Measurements from ENCODE around the gene ATP1B4. TPM values are rescaled to one million over a fixed set of nuclear protein-coding genes. Genes with fewer than 3 reads are reported as not detected.
A peak's percentile ranks its signal among the peaks of the same experiment; 100 is the strongest.

Gene ATP1B4
- polyA plus RNA-seq, 1 of the 3 experiments (the other 2 are of a cell fraction) = not detected

DNA sequence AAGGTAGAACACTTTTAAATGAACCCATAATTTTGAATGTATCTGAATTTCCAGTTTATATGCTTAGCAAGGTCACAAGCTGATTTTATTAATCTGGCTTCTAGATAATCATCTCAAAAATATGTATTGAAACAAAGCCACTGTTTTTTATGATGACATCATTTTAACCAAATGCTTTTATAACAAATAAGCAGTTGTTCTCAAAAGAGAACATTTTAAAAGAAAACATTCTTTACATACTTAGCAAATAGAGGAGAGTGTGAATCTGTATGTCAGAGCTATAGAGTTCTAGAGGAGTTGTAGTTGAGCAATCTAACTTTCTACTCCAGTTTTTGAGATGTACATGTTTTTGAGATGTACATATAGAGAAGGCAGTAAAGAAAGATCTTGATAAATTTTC lies 64.7 kb downstream of the ATP1B4 start:
- Histone ChIP-seq H3K36me3 (replicated peaks in 1 of 2; ENCODE audit: control insufficient read depth in 1 of 2, insufficient read depth in 2 of 2, low read length in 1 of 2) (peaks cover 0 to 1% of the 10 kb centered on the region in 2 experiments), H2AFZ (ENCODE audit: low read depth) (no peak overlapping the region), H3F3A (replicated peaks; ENCODE audit: insufficient read depth) (no peaks in the 10 kb centered on the region), H3K27ac (ENCODE audit: low read depth in 2 of 2, low read length in 1 of 2) (peak overlapping the region in 1 of 2 experiments; percentile 19; a peak in 1 of 4 replicates), H3K4me2 (0 out of 2 replicates have a peak overlapping the region, but pooled peaks have one; percentile 2), H3K79me2 (ENCODE audit: insufficient read depth) (no peaks in the 10 kb centered on the region), H3K4me3 (ENCODE audit: low read depth in 2 of 2, low read length in 1 of 2) (no peak overlapping the region), H3K9me2 (no peaks in the 10 kb centered on the region), H3K9me3 (no peaks in the 10 kb centered on the region), H3K9ac (no peak overlapping the region), H3K27me3 (ENCODE audit: insufficient read depth) (no peaks in the 10 kb centered on the region), H3K4me1 (ENCODE audit: control insufficient read depth in 1 of 2, insufficient read depth in 2 of 2, low read depth in 1 of 2, low read length in 1 of 2) (peaks cover 0 to 18% of the 10 kb centered on the region in 2 experiments; a peak in 3 of 4 replicates), H4K20me1 (ENCODE audit: insufficient read depth) (no peaks in the 10 kb centered on the region)
- TF ChIP-seq NFIC (IDR thresholded peaks at IDR 0.05; ENCODE audit: borderline replicate concordance) (peak; percentile 18; the same call in 1 of the 2 replicates), FOXM1 (IDR thresholded peaks at IDR 0.05; ENCODE audit: low read depth) (no peak), NRF1 (IDR thresholded peaks at IDR 0.05; ENCODE audit: low read depth, low read length) (no peak), EP300 (IDR thresholded peaks at IDR 0.05; ENCODE audit: borderline replicate concordance in 1 of 2, low read depth in 1 of 2, low read length in 1 of 2) (no peak), FOSL2 (IDR thresholded peaks at IDR 0.05; ENCODE audit: borderline replicate concordance, low read depth) (peak; percentile 12; the same call in 1 of the 2 replicates), RCOR1 (IDR thresholded peaks at IDR 0.05; ENCODE audit: low read length) (no peak), GABPA (IDR thresholded peaks at IDR 0.05; ENCODE audit: low read depth) (no peak), TEAD4 (IDR thresholded peaks at IDR 0.05; ENCODE audit: borderline replicate concordance, insufficient read depth) (no peak), USF2 (IDR thresholded peaks at IDR 0.05; ENCODE audit: borderline replicate concordance, low read depth, low read length) (no peak), CHD2 (IDR thresholded peaks at IDR 0.05; ENCODE audit: low read length, partially characterized antibody) (no peak), PBX3 (IDR thresholded peaks at IDR 0.05) (no peak), FOXJ3 (CRISPR knock-in tag; IDR thresholded peaks at IDR 0.05) (no peak), TAF1 (IDR thresholded peaks at IDR 0.05; ENCODE audit: borderline replicate concordance, low read depth, low read length) (no peak), SIN3A (IDR thresholded peaks at IDR 0.05; ENCODE audit: borderline replicate concordance, low read depth, low read length) (no peak), ZBTB33 (IDR thresholded peaks at IDR 0.05; ENCODE audit: borderline replicate concordance, low read depth) (no peak), TCF12 (IDR thresholded peaks at IDR 0.05) (peak; percentile 28; the same call in 1 of the 2 replicates), SMC3 (IDR thresholded peaks at IDR 0.05; ENCODE audit: low read depth, low read length) (no peak), YY1 (IDR thresholded peaks at IDR 0.05; ENCODE audit: low read depth) (no peak), MXI1 (IDR thresholded peaks at IDR 0.05; ENCODE audit: low read depth, low read length) (no peak), CTCF (IDR thresholded peaks at IDR 0.05) (no peak), JUND (IDR thresholded peaks at IDR 0.05) (peak; percentile 35; the same call in 1 of the 2 replicates), EZH2phosphoT487 (IDR thresholded peaks at IDR 0.05; ENCODE audit: borderline replicate concordance, low read depth) (no peak), MEF2A (IDR thresholded peaks at IDR 0.05; ENCODE audit: borderline replicate concordance, low read depth) (no peak)
- TF ChIP-seq, protein P1, sequence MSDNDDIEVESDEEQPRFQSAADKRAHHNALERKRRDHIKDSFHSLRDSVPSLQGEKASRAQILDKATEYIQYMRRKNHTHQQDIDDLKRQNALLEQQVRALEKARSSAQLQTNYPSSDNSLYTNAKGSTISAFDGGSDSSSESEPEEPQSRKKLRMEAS (IDR thresholded peaks at IDR 0.05; ENCODE audit: low read depth) = no peak
- POLR2A ChIA-PET = no interaction called here
- CTCF ChIA-PET = interaction anchor here (0.8 to 1.3 kb wide), 2 partner anchors 14 to 176 kb away, joined by 3 read pairs; partner anchors contain the start of gene ZBTB33
- no peak for DNase-seq
